Sigmoid colon (tissue), 4 donors: ENCODE measurements around the gene GAREM1.

ENCODE experiments used
- CTCF ChIP-seq, 4 experiments: fragments of 450-650 bp in 3 of 4; fragments of 200-600 bp in 1 of 4; IDR thresholded peaks; one replicate each; pipeline ENCODE4 v1.5.1; 2016 to 2019; ENCODE audit warnings: antibody characterized with exemption in 4 of 4, mild to moderate bottlenecking in 3 of 4, moderate library complexity in 2 of 4
- EP300 ChIP-seq, 4 donors: sonication (generic); formaldehyde crosslinking; IDR thresholded peaks; one replicate each; pipeline ENCODE4 v1.6.1; 2017; ENCODE audit warnings: antibody characterized with exemption in 4 of 4

GRCh38 chr18:32300914-32301313 lies 169.8 kb downstream of the GAREM1 start:
- no peak for TF ChIP-seq CTCF (IDR thresholded peaks at IDR 0.05)
- no peak for TF ChIP-seq EP300 (IDR thresholded peaks at IDR 0.05)
